ENCODE results near the gene TMEM156.
"Not testable (repeated sequence)": the region's sequence is repeated elsewhere in the genome, so short reads cannot be mapped to it uniquely, and the experiment has no call there.

TMEM156 gene

DNA sequence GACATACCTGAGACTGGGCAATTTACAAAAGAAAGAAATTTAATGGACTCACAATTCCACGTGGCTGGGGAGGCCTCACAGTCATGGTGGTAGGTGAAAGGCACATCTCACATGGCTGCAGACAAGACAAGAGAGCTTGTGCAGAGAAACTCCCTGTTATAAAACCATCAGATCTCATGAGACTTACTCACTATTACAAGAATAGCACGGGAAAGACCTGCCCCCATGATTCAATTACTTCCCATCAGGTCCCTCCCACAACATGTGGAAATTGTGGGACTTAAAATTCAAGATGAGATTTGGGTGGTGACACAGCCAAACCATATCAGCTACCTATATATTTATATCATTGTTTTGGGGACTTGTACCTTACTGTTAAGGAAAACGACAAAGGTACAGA is 90.3 kb downstream of the TMEM156 start:
- H2BK120ac ChIP-seq (ENCODE audit: low read depth, low read length); H3K14ac ChIP-seq (ENCODE audit: low read length in 2 of 2); H2BK12ac ChIP-seq (ENCODE audit: low read length in 2 of 2); H3K23ac ChIP-seq (ENCODE audit: low read length in 2 of 2); H3K4me1 ChIP-seq (ENCODE audit: control insufficient read depth, insufficient read depth, low read depth, low read length); H3K9me3 ChIP-seq (ENCODE audit: control insufficient read depth, low read length); H2AK5ac ChIP-seq (ENCODE audit: low read length, severe bottlenecking); H4K91ac ChIP-seq (ENCODE audit: low read length); H3K4me2 ChIP-seq (ENCODE audit: low read length, poor library complexity, severe bottlenecking); H2BK15ac ChIP-seq (ENCODE audit: low read depth, poor library complexity, severe bottlenecking); H2AFZ ChIP-seq (ENCODE audit: low read depth, low read length); H3K27ac ChIP-seq (ENCODE audit: low read length, poor library complexity, severe bottlenecking); H3K4ac ChIP-seq (ENCODE audit: low read depth in 1 of 2, low read length in 2 of 2); H2BK5ac ChIP-seq (ENCODE audit: low read depth, low read length, poor library complexity, severe bottlenecking); H3K27me3 ChIP-seq (ENCODE audit: control insufficient read depth in 1 of 2, insufficient read depth in 1 of 2, low read length in 2 of 2): not testable (repeated sequence)
- H4K8ac ChIP-seq (ENCODE audit: low read length), result peak overlapping the region; percentile 42
- 85% methylated on average over 2 of the region's 3 CpGs for WGBS
- peaks cover 36 to 91% of the 10 kb centered on the region in 2 experiments for H3K36me3 ChIP-seq (ENCODE audit: control insufficient read depth in 1 of 2, insufficient read depth in 2 of 2, low read depth in 1 of 2, low read length in 2 of 2)
- H3K18ac ChIP-seq (ENCODE audit: low read depth in 1 of 2, low read length in 2 of 2), result peak overlapping the region in 1 of 2 experiments; percentile 5
- DNase-seq, result peak; percentile 64
- H3K9ac ChIP-seq (ENCODE audit: low read length), result peak overlapping the region; percentile 0
- H3K79me1 ChIP-seq (replicated peaks; ENCODE audit: low read length, poor library complexity, severe bottlenecking), result peaks cover 13% of the 10 kb centered on the region
- H3K4me3 ChIP-seq (ENCODE audit: insufficient read depth in 1 of 2, low read depth in 1 of 2, low read length in 2 of 2), result peak overlapping the region in 1 of 2 experiments; percentile 16

DNA sequence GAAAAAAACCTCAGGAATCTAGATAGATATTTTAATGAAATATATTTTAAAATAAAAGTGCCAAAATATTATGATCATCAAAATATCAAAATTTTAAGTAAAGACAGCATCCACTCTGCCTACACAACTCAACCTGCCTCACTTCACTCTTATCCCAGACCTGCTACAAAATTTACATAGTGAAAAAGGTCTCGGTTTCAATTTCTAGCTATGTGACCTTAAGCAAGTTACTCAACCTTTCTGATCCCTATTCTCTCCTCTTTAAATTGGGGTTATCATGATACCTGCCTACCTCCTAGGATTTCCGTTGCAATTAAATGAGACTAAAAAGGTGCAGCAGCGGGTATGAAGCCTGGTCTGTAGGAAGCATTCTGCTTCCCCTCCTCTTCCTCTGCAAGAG is 91.7 kb downstream of the TMEM156 start:
- no peak overlapping the region for H3K14ac ChIP-seq (ENCODE audit: low read length in 2 of 2)
- no peak overlapping the region for H2BK15ac ChIP-seq (ENCODE audit: low read depth, poor library complexity, severe bottlenecking)
- H3K4me3 ChIP-seq (ENCODE audit: insufficient read depth in 1 of 2, low read depth in 1 of 2, low read length in 2 of 2), result no peak overlapping the region
- no peak overlapping the region for H3K4ac ChIP-seq (ENCODE audit: low read depth in 1 of 2, low read length in 2 of 2)
- H3K23ac ChIP-seq (ENCODE audit: low read length in 2 of 2), result no peak overlapping the region
- H2AK5ac ChIP-seq (ENCODE audit: low read length, severe bottlenecking), result no peak overlapping the region
- no peak overlapping the region for H3K9ac ChIP-seq (ENCODE audit: low read length)
- no peak overlapping the region for H4K91ac ChIP-seq (ENCODE audit: low read length)
- H2BK5ac ChIP-seq (ENCODE audit: low read depth, low read length, poor library complexity, severe bottlenecking), result no peak overlapping the region
- H2BK12ac ChIP-seq (ENCODE audit: low read length in 2 of 2), result no peak overlapping the region
- 99% methylated on average over 3 of the region's 3 CpGs for WGBS
- H3K4me2 ChIP-seq (ENCODE audit: low read length, poor library complexity, severe bottlenecking), result no peak overlapping the region
- no peak overlapping the region for H2AFZ ChIP-seq (ENCODE audit: low read depth, low read length)
- no peak for DNase-seq
- H3K4me1 ChIP-seq (ENCODE audit: control insufficient read depth, insufficient read depth, low read depth, low read length), result peaks cover 6% of the 10 kb centered on the region
- no peak overlapping the region for H3K27ac ChIP-seq (ENCODE audit: low read length, poor library complexity, severe bottlenecking)
- no peaks in the 10 kb centered on the region for H3K9me3 ChIP-seq (ENCODE audit: control insufficient read depth, low read length)
- H3K36me3 ChIP-seq (ENCODE audit: control insufficient read depth in 1 of 2, insufficient read depth in 2 of 2, low read depth in 1 of 2, low read length in 2 of 2), result peaks cover 38 to 88% of the 10 kb centered on the region in 2 experiments
- peaks cover 13% of the 10 kb centered on the region for H3K79me1 ChIP-seq (replicated peaks; ENCODE audit: low read length, poor library complexity, severe bottlenecking)
- H3K27me3 ChIP-seq (ENCODE audit: control insufficient read depth in 1 of 2, insufficient read depth in 1 of 2, low read length in 2 of 2), result no peaks in the 10 kb centered on the region
- H3K18ac ChIP-seq (ENCODE audit: low read depth in 1 of 2, low read length in 2 of 2), result no peak overlapping the region
- H4K8ac ChIP-seq (ENCODE audit: low read length), result no peak overlapping the region
- no peak overlapping the region for H2BK120ac ChIP-seq (ENCODE audit: low read depth, low read length)

DNA sequence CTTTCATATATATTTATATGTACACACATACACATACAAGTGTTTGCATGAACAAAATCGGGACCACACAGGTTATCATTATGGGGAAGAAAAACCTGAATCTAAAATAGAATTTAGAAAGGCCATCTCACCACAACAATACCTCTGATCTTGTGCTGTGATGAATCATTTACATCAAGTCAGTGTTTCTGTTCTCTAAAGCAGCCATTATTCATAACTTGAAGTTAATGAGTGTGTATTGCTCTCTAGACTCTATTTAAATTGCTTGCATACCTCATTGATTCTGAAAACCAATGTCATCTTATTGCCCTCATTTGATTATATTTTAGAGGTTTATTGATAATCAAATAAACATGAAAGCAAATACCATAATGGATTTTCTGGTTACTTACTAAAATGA is 93.0 kb downstream of the TMEM156 start:
- DNase-seq, result no peak
- no CpG with 5 or more reads among the region's 1 CpG for whole genome bisulfite sequencing
- H3K27ac ChIP-seq (ENCODE audit: low read length, poor library complexity, severe bottlenecking), result no peak overlapping the region

DNA sequence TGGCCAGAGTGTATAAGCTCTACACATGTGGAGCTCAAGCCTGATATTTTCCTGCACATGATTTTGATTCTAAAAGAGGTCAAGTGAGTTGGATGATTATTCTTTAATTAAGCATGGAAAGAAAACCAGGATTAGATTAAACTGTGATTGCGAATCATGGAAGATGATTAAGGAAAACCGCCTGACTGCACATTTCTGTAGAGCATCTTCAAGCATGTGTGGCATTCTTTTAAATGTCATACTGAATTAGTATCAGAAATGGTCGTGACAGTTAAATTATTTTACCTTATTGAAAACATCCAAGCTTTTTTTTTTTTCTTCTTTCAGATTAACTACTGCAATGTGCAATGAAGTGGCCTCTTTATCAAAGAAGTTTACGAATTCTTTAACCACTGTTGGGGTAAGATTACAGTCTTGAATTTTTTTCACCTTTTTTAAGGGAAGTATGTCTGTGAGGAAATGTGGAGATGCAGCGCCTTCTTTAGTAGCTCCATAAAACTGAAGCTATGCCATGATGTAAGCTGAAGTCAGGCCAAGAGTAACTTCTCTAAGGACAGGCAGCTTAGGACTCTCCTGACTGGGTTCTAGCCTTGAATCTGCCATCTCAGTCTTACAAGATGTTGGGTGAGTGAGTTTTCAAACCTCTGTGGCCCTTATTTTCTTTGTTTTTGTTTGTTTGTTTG is 96.7 kb downstream of the TMEM156 start:
- H3K9ac ChIP-seq (ENCODE audit: low read length), result no peak overlapping the region
- no peak overlapping the region for H3K23ac ChIP-seq (ENCODE audit: low read length in 2 of 2)
- no peak overlapping the region for H2BK120ac ChIP-seq (ENCODE audit: low read depth, low read length)
- no peak overlapping the region for H3K14ac ChIP-seq (ENCODE audit: low read length in 2 of 2)
- H2BK12ac ChIP-seq (ENCODE audit: low read length in 2 of 2), result no peak overlapping the region
- peaks cover 18% of the 10 kb centered on the region for H3K79me1 ChIP-seq (replicated peaks; ENCODE audit: low read length, poor library complexity, severe bottlenecking)
- H3K36me3 ChIP-seq (ENCODE audit: control insufficient read depth in 1 of 2, insufficient read depth in 2 of 2, low read depth in 1 of 2, low read length in 2 of 2), result peaks cover 38 to 92% of the 10 kb centered on the region in 2 experiments
- H3K4me1 ChIP-seq (ENCODE audit: control insufficient read depth, insufficient read depth, low read depth, low read length), result no peaks in the 10 kb centered on the region
- H3K4me3 ChIP-seq (ENCODE audit: insufficient read depth in 1 of 2, low read depth in 1 of 2, low read length in 2 of 2), result no peak overlapping the region
- H3K9me3 ChIP-seq (ENCODE audit: control insufficient read depth, low read length), result no peaks in the 10 kb centered on the region
- no peak overlapping the region for H4K91ac ChIP-seq (ENCODE audit: low read length)
- no peak overlapping the region for H4K8ac ChIP-seq (ENCODE audit: low read length)
- H3K27ac ChIP-seq (ENCODE audit: low read length, poor library complexity, severe bottlenecking), result no peak overlapping the region
- no peak overlapping the region for H3K4me2 ChIP-seq (ENCODE audit: low read length, poor library complexity, severe bottlenecking)
- H2AK5ac ChIP-seq (ENCODE audit: low read length, severe bottlenecking), result no peak overlapping the region
- H2AFZ ChIP-seq (ENCODE audit: low read depth, low read length), result no peak overlapping the region
- no peak overlapping the region for H2BK5ac ChIP-seq (ENCODE audit: low read depth, low read length, poor library complexity, severe bottlenecking)
- H2BK15ac ChIP-seq (ENCODE audit: low read depth, poor library complexity, severe bottlenecking), result no peak overlapping the region
- no peak for DNase-seq
- H3K18ac ChIP-seq (ENCODE audit: low read depth in 1 of 2, low read length in 2 of 2), result no peak overlapping the region
- H3K4ac ChIP-seq (ENCODE audit: low read depth in 1 of 2, low read length in 2 of 2), result no peak overlapping the region
- H3K27me3 ChIP-seq (ENCODE audit: control insufficient read depth in 1 of 2, insufficient read depth in 1 of 2, low read length in 2 of 2), result no peaks in the 10 kb centered on the region
- 100% methylated on average over 4 of the region's 5 CpGs for WGBS

More for the DNA sequence above, 93.0 kb downstream of the TMEM156 start:
- H2BK12ac ChIP-seq (ENCODE audit: low read length in 2 of 2), result no peak overlapping the region
- no peak overlapping the region for H2AK5ac ChIP-seq (ENCODE audit: low read length, severe bottlenecking)
- no peaks in the 10 kb centered on the region for H3K9me3 ChIP-seq (ENCODE audit: control insufficient read depth, low read length)
- peaks cover 13% of the 10 kb centered on the region for H3K79me1 ChIP-seq (replicated peaks; ENCODE audit: low read length, poor library complexity, severe bottlenecking)
- H3K4me1 ChIP-seq (ENCODE audit: control insufficient read depth, insufficient read depth, low read depth, low read length), result peaks cover 2% of the 10 kb centered on the region
- H3K14ac ChIP-seq (ENCODE audit: low read length in 2 of 2), result no peak overlapping the region
- H3K27me3 ChIP-seq (ENCODE audit: control insufficient read depth in 1 of 2, insufficient read depth in 1 of 2, low read length in 2 of 2), result no peaks in the 10 kb centered on the region
- no peak overlapping the region for H2BK120ac ChIP-seq (ENCODE audit: low read depth, low read length)
- no peak overlapping the region for H4K91ac ChIP-seq (ENCODE audit: low read length)
- no peak overlapping the region for H3K9ac ChIP-seq (ENCODE audit: low read length)
- H2BK15ac ChIP-seq (ENCODE audit: low read depth, poor library complexity, severe bottlenecking), result no peak overlapping the region
- H4K8ac ChIP-seq (ENCODE audit: low read length), result no peak overlapping the region
- peaks cover 34 to 88% of the 10 kb centered on the region in 2 experiments for H3K36me3 ChIP-seq (ENCODE audit: control insufficient read depth in 1 of 2, insufficient read depth in 2 of 2, low read depth in 1 of 2, low read length in 2 of 2)
- H3K4me2 ChIP-seq (ENCODE audit: low read length, poor library complexity, severe bottlenecking), result no peak overlapping the region
- no peak overlapping the region for H3K23ac ChIP-seq (ENCODE audit: low read length in 2 of 2)
- H3K18ac ChIP-seq (ENCODE audit: low read depth in 1 of 2, low read length in 2 of 2), result no peak overlapping the region
- no peak overlapping the region for H3K4ac ChIP-seq (ENCODE audit: low read depth in 1 of 2, low read length in 2 of 2)
- H3K4me3 ChIP-seq (ENCODE audit: insufficient read depth in 1 of 2, low read depth in 1 of 2, low read length in 2 of 2), result no peak overlapping the region
- H2AFZ ChIP-seq (ENCODE audit: low read depth, low read length), result no peak overlapping the region
- H2BK5ac ChIP-seq (ENCODE audit: low read depth, low read length, poor library complexity, severe bottlenecking), result no peak overlapping the region
